Astrocyte of the spinal cord (primary cell): ENCODE data around the gene MAP3K15.
"Not testable (repeated sequence)": the region's sequence is repeated elsewhere in the genome, so short reads cannot be mapped to it uniquely, and the experiment has no call there.

Source experiments
- DNase-seq: peaks from one replicate; pipeline ENCODE4 v3.0.0; 2011; ENCODE audit warnings: low read depth, low spot score
- H3K4me3 ChIP-seq: 2 replicates; pipeline ENCODE4 v1.5.1; 2011; ENCODE audit warnings: low read depth, mild to moderate bottlenecking, low read length, moderate library complexity
- CTCF ChIP-seq: IDR thresholded peaks from 2 replicates; pipeline ENCODE4 v1.5.1; 2012; ENCODE audit warnings: low read depth, mild to moderate bottlenecking, low read length, inconsistent platforms
- in situ Hi-C: cut with HindIII; loops from 2 replicates; pipeline ENCODE4 v1.10.0; 2017; ENCODE audit warnings: low sequenced_read_pairs

The MAP3K15 gene

DNA sequence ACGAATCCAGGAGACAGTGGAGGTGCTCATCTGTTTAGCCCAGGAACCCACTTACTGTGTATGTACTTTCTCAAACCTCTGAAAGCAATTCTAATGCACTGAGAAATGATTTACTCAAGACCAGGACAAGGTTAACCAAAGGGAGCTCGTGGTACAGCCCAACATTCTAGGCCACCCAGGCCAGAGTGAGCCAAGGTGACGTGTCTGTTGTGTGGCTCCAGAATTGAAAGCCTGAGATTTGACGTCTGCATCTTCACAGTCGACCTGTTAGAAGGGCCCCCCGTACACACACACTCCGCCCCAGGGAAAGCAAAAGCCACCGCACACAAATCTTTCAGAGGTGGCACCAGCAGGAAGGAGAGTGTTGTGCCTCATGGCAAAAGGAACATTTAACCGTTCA lies 2.3 kb downstream of the MAP3K15 start:
- TF ChIP-seq CTCF = no peak

GRCh38 chrX:19512359-19512758 lies 2.9 kb downstream of the MAP3K15 start:
- no peak for TF ChIP-seq CTCF
- no peak for DNase-seq
- in situ Hi-C loops = no loop called here
- H3K4me3 ChIP-seq = no peak overlapping the region

More for the DNA sequence above, 2.3 kb downstream of the MAP3K15 start:
- no peak overlapping the region for H3K4me3 ChIP-seq
- in situ Hi-C loops = no loop called here
- DNase-seq = no peak

GRCh38 chrX:19511796-19512195 lies 3.5 kb downstream of the MAP3K15 start:
- in situ Hi-C loops, H3K4me3 ChIP-seq, DNase-seq: not testable (repeated sequence)

DNA sequence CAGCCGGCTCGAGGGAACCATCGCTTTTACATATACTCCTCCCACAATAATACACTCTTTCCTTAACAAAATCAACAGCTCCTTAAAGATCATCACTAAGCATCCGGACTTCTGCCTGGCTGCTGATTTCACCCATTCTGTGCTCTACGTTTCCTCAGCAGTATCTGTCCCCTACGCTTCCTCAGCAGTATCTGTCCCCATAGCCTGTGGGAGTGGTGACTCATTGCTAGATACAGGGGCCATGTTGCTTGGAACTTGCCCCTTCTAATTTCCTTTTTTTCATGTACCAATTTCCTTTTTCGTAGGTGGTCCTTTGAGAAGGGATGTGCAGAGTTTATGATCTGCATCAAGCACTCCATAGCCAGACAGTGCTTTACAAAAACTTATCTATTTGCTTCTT lies 18.6 kb downstream of the MAP3K15 start:
- no peak for DNase-seq
- no peak overlapping the region for H3K4me3 ChIP-seq
- no peak for TF ChIP-seq CTCF
- in situ Hi-C loops = no loop called here

- in situ Hi-C loops = no loop called here
- no peak for TF ChIP-seq CTCF
- H3K4me3 ChIP-seq = no peak overlapping the region
- DNase-seq = no peak
Measured at GRCh38 chrX:19487520-19488200, 27.6 kb downstream of the MAP3K15 start.

- DNase-seq = no peak
- in situ Hi-C loops = no loop called here
- TF ChIP-seq CTCF = no peak
- no peak overlapping the region for H3K4me3 ChIP-seq
Measured at GRCh38 chrX:19479458-19479857, 35.9 kb downstream of the MAP3K15 start.

GRCh38 chrX:19468383-19468782 lies 46.9 kb downstream of the MAP3K15 start:
- H3K4me3 ChIP-seq, DNase-seq, in situ Hi-C loops: not testable (repeated sequence)

GRCh38 chrX:19462879-19463278 lies 52.4 kb downstream of the MAP3K15 start:
- in situ Hi-C loops = no loop called here
- TF ChIP-seq CTCF = no peak
- H3K4me3 ChIP-seq = no peak overlapping the region
- DNase-seq = no peak
